Measurements from ENCODE around the gene PSME3IP1. TPM values are rescaled to one million over a fixed set of nuclear protein-coding genes. Genes with fewer than 3 reads are reported as not detected.

The PSME3IP1 gene
- total RNA-seq, 1 donor from 2014 or later = 79.8 TPM

DNA sequence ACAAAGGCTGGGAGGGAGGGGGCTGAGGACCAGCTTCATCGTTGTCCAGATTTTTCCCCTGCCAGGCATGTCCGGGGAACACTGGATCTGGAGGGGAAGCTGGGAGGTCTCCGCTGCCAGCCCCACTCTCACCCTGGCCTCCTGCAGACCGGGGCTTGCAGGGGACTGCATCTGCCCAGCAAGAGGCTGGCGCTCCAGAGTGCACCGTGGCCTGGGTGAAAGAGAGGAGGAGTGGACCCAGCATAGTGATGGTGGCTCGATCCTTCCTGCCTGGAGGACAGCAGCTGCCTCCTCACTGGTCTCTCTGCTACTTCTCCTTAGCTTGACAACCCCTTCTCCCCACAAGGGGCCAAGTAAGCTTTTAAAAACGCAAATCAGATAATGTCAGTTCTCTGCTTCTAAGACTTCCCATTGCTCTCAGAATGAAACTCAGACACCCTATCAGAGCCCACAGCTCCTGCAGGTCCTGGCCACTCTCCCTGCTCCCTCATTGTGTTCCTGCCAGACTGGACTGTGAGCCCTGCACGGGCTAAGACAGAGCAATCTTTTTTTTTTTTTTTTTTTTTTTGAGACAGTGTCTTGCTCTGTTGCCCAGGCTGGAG, 78.4 kb downstream of the PSME3IP1 start:
- no peak for ATAC-seq
- Histone ChIP-seq H3K27me3 (ENCODE audit: low read depth) (no peaks in the 10 kb centered on the region), H3K4me3 (no peak overlapping the region), H3K27ac (no peak overlapping the region), H3K9me3 (no peaks in the 10 kb centered on the region), H3K4me1 (peaks cover 31% of the 10 kb centered on the region), H3K36me3 (no peaks in the 10 kb centered on the region)
- TF ChIP-seq, protein P1, sequence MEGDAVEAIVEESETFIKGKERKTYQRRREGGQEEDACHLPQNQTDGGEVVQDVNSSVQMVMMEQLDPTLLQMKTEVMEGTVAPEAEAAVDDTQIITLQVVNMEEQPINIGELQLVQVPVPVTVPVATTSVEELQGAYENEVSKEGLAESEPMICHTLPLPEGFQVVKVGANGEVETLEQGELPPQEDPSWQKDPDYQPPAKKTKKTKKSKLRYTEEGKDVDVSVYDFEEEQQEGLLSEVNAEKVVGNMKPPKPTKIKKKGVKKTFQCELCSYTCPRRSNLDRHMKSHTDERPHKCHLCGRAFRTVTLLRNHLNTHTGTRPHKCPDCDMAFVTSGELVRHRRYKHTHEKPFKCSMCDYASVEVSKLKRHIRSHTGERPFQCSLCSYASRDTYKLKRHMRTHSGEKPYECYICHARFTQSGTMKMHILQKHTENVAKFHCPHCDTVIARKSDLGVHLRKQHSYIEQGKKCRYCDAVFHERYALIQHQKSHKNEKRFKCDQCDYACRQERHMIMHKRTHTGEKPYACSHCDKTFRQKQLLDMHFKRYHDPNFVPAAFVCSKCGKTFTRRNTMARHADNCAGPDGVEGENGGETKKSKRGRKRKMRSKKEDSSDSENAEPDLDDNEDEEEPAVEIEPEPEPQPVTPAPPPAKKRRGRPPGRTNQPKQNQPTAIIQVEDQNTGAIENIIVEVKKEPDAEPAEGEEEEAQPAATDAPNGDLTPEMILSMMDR (IDR thresholded peaks at IDR 0.05) = no peak
- no peak for DNase-seq
- intact Hi-C loops (cut with DNase I) = no loop called here

DNA sequence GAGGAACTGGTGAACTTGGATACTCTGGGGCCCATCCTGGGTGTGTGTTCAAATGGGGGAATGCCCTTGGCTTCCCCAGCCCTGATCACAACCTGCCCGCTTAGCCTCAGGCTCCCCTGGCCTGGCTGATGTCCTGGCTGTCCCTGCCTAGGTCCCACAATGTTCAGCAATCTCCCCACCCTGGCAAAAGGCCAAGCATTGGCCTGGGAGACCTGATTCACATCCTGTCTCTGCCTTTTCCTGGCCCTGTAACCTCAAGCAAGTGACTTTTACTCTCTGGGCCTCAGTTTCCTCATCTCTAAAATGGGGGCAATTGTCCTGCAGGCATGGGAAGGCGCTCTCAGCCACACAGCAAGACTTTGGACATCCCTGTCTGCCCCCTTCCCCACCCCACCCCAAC, 79.1 kb downstream of the PSME3IP1 start:
- Histone ChIP-seq H3K4me3 (no peak overlapping the region), H3K27me3 (ENCODE audit: low read depth) (no peaks in the 10 kb centered on the region), H3K36me3 (no peaks in the 10 kb centered on the region), H3K4me1 (peaks cover 31% of the 10 kb centered on the region), H3K27ac (no peak overlapping the region), H3K9me3 (no peaks in the 10 kb centered on the region)
- intact Hi-C loops (cut with DNase I) = no loop called here
- peak in 1 of 2 donors; percentile 12 for ATAC-seq
- DNase-seq = no peak
- TF ChIP-seq, protein P1 (IDR thresholded peaks at IDR 0.05) = no peak

DNA sequence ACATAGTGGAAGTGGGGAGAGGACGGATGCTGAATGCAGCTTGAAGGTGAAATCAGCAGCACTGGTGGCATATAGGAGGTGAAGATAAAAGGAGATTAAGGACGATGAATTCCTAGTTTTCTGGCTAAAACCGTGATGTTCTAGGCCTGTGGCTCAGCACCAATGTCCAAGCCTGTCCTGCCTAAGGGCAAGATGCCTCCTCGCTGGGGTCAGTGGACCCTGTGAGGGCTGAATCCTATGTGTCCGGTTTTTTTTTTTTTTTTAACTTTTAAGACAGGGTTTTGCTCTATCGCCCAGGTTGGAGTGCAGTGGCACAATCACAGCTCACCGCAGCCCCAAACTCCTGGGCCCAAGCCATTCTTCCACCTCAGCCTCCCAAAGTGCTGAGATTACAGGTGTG, 80.7 kb downstream of the PSME3IP1 start:
- DNase-seq (no peak), ATAC-seq (no peak)
- Histone ChIP-seq H3K4me1 (peaks cover 31% of the 10 kb centered on the region), H3K27me3 (ENCODE audit: low read depth) (no peaks in the 10 kb centered on the region), H3K27ac (no peak overlapping the region), H3K9me3 (no peaks in the 10 kb centered on the region), H3K4me3 (no peak overlapping the region), H3K36me3 (no peaks in the 10 kb centered on the region)
- TF ChIP-seq, protein P1 (IDR thresholded peaks at IDR 0.05) = no peak
- intact Hi-C loops (cut with DNase I) = no loop called here

DNA sequence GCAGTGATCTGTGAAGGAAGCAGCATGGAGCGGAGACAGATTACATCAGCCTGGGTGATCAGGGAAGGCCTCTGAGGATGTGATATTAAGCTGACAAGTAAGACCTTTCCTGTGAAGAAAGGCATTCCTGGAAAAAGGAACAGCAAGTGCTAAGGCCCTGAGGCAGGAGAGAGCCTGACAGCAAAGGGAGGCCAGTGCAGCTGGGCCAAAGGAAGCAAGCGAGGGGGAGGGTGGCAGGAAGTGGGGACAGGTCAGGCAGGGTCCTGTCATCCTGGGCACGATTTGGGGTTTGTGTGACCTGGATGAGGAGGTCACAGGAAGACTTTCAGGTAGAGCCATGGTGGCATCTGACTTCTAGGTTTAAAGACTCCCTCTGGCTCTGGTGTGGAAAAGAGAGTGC, 81.1 kb downstream of the PSME3IP1 start:
- H3K9me3 ChIP-seq = no peaks in the 10 kb centered on the region
- ATAC-seq (no peak), DNase-seq (no peak)
- no peaks in the 10 kb centered on the region for H3K36me3 ChIP-seq
- H3K4me1 ChIP-seq = peaks cover 31% of the 10 kb centered on the region
- no peak overlapping the region for H3K4me3 ChIP-seq
- TF ChIP-seq, protein P1 (IDR thresholded peaks at IDR 0.05) = no peak
- no peak overlapping the region for H3K27ac ChIP-seq
- no peaks in the 10 kb centered on the region for H3K27me3 ChIP-seq (ENCODE audit: low read depth)
- intact Hi-C loops (cut with DNase I) = no loop called here

DNA sequence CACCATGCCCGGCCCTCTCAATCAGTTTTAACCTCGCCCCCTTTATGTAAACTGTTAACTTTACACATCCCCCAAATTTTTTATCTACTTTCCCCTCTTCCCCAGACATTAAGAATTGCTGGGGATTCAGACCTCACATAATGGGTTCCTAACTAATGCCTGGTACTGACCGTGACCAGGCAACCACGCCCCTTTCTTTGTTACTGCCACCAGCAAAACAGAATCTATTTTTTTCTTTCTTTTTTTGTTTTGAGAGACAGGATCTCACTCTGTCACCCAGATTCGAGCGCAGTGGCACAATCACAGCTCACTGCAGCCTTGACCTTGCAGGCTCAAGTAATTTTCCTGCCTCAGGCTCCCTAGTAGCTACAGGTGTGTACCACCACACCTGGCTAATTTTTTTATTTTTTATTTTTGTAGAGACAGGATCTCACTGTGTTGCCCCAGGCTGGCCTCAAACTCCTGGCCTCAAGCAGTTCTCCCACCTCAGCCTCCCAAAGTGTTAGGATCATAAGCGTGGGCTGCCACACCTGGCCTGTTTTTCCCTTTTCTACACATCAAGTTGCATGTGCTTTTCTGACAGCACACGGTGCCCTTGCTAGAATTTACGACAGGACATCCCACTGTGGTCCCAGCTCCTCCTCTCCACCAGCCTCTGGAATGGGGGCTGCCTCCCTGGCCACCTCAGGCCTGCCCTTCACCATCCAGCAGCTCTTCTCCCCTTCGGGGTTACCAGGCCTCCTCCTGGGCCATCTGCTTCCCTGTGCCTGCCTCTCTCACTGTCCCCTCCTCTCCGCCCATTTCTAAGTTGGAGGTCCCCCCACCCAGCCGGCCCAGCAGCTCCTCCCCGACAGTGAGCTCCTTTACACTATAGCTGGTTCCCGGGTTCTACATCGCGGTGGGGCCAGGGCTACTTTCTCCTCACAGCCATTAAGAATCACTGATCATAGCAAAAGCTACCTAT, 82.7 kb downstream of the PSME3IP1 start:
- ATAC-seq = no peak
- H3K9me3 ChIP-seq = no peaks in the 10 kb centered on the region
- no peak for DNase-seq
- H3K4me1 ChIP-seq = peaks cover 33% of the 10 kb centered on the region
- H3K27ac ChIP-seq = no peak overlapping the region
- TF ChIP-seq, protein P1 (IDR thresholded peaks at IDR 0.05) = no peak
- H3K36me3 ChIP-seq = no peaks in the 10 kb centered on the region
- intact Hi-C loops (cut with DNase I) = no loop called here
- H3K27me3 ChIP-seq (ENCODE audit: low read depth) = no peaks in the 10 kb centered on the region
- H3K4me3 ChIP-seq = no peak overlapping the region

Other genes with a start within 250 kb of the PSME3IP1 start
- gene CETP, start 224.1 kb downstream of the PSME3IP1 start, total RNA-seq = 1.1 TPM
- 47.5 TPM for gene NLRC5, start 196.5 kb downstream of the PSME3IP1 start, total RNA-seq
- gene CPNE2, start 93.5 kb downstream of the PSME3IP1 start, total RNA-seq = 55.3 TPM
- 34.9 TPM for gene RSPRY1, start 290 bp upstream of the PSME3IP1 start, total RNA-seq
- gene ARL2BP, start 59.2 kb upstream of the PSME3IP1 start, total RNA-seq = 58.1 TPM
- gene PLLP, start 98.6 kb upstream of the PSME3IP1 start, total RNA-seq = 77.5 TPM
- gene CCL22, start 172.7 kb upstream of the PSME3IP1 start, total RNA-seq = 2.0 TPM
- gene CX3CL1, start 186.5 kb upstream of the PSME3IP1 start, total RNA-seq = 33.6 TPM
- gene CCL17, start 218.7 kb upstream of the PSME3IP1 start, total RNA-seq = 2.8 TPM

Data from lower lobe of right lung (tissue), 2 donors.